HG03064 (cell line): ENCODE data around the gene EVI5L.

ENCODE experiments used
- ATAC-seq: cut with Tn5 transposase; IDR thresholded peaks from one replicate; pipeline ENCODE4 v1.9.1; 2021; ENCODE audit warnings: low read depth; ENCODE audit not compliant: unreplicated experiment

The EVI5L gene

GRCh38 chr19:7844405-7844804, 14.4 kb downstream of the EVI5L start:
- no peak for ATAC-seq

DNA sequence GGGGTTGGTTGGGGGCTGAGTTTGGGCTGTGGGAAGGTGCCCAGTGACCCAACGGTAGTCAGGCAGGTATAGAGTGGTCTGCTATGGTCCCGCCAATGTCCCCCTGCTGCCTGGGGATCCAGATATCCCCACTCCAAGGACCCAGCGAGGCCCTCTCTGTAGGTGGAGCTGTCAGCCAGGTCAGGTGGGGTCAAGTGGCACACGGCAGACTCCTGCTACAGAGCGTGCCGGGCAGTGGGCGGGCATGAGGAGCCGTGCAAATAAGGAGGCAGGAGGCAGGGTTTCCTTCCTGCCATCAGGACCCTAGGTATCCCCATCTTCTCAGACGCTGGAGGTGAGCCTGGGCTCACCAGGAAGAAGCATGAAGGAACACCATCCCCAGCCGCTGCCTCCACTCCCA, 14.9 kb downstream of the EVI5L start:
- no peak for ATAC-seq

- ATAC-seq = no peak
Measured at GRCh38 chr19:7845390-7846154, 15.6 kb downstream of the EVI5L start.

- ATAC-seq = no peak
Measured at GRCh38 chr19:7846155-7846646, 16.2 kb downstream of the EVI5L start.

DNA sequence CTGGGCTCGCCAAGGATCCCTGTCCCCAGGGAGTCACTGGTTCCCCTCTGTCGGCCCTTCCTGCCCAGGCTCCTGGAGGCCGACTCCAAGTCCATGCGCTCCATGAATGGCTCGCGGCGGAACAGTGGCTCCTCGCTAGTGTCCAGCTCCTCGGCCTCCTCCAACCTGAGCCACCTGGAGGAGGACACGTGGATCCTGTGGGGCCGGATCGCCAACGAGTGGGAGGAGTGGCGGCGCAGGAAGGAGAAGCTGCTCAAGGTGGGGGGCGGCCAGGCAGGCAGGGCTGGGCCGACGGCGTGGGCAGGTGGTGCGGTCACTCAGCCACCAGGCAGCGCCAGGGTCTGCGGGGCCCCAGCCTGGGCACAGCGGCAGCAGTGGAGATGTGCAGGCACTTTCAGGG, 17.6 kb downstream of the EVI5L start:
- ATAC-seq = no peak

- no peak for ATAC-seq
Measured at GRCh38 chr19:7848779-7849457, 18.9 kb downstream of the EVI5L start.

- ATAC-seq = no peak
Measured at GRCh38 chr19:7849631-7849999, 19.6 kb downstream of the EVI5L start.

- no peak for ATAC-seq
Measured at GRCh38 chr19:7850000-7850813, 20.2 kb downstream of the EVI5L start.

DNA sequence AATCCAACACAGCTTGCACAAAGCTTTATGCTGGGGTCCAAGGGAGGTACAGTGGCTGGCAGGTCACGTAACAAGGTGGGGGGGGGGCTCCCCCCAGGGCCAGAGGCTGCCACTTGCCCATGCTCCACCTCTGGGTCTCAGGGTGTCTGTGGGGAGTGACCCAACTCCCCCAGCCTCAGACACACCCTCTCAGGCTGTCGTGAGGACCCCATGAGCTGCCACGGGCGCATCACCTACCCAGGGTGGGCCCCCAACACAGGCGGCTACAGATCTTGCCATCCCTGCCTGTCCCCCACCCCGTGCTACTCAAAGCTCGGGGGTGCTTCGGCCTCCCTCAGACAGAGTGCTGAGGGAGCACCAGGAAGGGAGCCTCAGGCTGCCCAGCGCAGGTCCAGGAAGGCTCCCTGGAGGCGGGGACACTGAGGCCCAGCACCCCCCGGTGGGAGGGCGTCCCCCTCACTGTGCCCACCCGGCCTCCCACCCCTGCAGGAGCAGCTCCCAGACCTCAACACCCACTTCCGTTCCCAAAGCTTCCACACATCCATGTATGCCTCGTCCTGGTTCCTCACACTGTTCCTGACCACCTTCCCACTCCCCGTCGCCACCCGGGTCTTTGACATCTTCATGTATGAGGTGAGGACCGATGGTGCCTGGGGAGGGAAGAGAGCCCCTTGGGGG, 21.1 kb downstream of the EVI5L start:
- ATAC-seq = no peak

GRCh38 chr19:7851623-7852500, 21.8 kb downstream of the EVI5L start:
- no peak for ATAC-seq

DNA sequence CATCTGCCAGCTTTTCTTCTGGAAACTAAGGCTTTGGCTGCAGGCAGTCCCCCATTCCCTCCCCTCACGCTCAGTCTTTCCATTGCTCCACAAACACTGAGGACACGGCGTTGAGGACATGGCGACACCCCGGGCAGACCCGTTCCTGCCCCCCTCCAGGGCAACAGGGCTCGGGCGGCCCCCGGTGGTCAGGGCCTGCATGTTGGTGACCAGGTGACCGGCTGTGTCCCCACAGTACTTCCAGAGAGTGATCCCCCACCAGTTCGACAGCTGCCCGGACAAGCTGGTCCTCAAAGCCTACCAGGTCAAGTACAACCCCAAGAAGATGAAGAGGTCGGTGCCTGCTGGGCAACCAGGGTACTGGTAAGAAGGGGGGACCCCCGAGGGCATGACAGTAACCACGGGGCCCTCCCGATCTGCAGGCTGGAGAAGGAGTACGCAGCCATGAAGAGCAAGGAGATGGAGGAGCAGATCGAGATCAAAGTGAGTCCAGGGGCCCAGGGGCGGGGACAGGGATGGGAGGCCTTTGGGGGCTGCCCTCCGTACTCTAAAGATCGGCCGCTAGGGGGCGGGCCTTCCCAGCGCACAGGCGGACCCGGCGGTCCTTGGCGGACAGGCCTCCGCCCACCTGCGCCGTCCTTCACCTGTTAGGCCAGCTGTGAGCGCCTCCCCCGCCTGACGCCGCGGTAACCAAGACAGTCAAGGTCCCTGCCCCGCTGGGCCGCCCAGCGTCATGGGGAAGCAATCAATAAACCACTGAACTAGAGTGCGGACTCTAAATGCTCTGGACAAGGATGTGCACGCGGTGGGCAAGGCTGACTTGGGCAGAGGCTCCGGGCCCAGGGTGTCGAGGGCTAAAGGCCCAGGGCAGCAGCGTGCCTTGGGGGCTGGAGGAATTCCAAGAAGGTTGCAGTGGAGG, 23.1 kb downstream of the EVI5L start:
- no peak for ATAC-seq

DNA sequence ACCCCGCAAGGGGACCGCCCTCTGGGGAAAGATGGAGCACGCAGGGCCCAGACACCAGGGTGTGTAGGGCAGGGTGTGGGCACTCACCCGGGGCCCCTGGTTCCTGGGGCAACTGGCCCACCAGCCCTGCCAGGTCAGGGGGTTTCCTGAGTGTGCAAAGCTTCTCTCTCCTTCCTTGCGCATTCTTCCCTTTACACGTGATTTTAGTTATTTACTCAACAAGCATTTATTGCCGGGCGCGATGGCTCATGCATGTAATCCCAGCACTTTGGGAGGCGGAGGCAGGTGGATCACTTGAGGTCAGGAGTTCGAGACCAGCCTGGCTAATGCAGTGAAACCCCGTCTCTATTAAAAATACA, 23.7 kb downstream of the EVI5L start:
- ATAC-seq = no peak

DNA sequence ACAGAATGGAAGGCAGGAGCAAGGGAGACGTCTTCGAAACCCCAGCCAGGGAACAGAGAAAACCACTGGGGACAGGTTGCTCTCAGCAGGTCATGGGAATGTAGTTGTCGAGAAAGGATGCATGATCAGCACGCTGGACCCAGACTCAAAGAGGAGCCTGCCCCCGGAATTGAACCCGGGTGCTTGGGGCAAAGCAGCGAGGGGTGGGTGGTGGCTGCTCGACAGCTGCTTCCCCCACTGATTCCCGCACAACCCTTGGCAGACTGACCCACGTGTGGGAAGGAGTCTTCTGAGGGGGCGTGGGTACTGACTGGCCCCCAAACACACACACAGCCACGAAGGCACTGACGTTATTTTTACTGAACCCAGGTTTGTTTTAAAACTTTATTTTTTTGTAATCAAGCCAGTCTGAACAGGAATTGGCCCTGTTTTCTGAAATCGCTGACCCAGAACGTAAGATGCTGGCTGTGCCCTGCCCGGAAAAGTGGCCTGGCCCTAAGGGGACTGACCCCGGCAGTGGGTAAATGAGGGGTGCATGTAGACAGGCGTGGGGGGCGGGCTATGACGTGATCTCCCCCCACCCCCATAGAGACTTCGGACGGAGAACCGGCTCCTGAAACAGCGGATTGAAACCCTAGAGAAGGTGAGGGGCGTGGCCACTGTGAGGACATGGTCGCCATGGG, 25.5 kb downstream of the EVI5L start:
- ATAC-seq = no peak

DNA sequence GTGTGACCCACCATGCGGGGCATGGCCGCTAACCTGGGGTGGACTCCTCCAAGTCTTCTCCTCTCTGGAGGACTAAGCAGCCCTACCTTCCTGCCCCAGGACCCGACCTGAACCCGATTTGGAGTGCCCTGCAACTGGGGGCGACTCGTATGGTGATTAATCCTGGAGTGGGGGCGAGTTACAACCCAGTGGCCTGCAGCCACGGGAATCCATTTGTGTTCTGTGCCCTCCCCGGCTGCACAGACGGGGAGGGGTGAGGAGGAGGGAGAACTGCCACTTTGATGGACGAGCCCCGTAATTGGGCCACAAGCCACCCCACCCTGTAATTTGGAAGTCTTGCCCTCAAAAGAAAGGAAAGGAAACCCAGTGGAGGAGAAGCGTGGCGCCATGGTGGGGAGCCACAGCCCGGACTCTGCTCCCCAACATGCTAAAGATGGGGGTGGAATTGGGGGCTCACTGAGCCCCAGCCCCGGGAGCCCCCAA, 26.1 kb downstream of the EVI5L start:
- ATAC-seq = no peak

GRCh38 chr19:7856679-7857663, 27.0 kb downstream of the EVI5L start:
- no peak for ATAC-seq

- ATAC-seq = no peak
Measured at GRCh38 chr19:7857727-7858108, 27.7 kb downstream of the EVI5L start.
